ENCODE data around the gene GAPDHS. TPM values are rescaled to one million over a fixed set of nuclear protein-coding genes. Genes with fewer than 3 reads are reported as not detected.

The GAPDHS gene
- total RNA-seq, 1 donor from 2014 or later: not detected

DNA sequence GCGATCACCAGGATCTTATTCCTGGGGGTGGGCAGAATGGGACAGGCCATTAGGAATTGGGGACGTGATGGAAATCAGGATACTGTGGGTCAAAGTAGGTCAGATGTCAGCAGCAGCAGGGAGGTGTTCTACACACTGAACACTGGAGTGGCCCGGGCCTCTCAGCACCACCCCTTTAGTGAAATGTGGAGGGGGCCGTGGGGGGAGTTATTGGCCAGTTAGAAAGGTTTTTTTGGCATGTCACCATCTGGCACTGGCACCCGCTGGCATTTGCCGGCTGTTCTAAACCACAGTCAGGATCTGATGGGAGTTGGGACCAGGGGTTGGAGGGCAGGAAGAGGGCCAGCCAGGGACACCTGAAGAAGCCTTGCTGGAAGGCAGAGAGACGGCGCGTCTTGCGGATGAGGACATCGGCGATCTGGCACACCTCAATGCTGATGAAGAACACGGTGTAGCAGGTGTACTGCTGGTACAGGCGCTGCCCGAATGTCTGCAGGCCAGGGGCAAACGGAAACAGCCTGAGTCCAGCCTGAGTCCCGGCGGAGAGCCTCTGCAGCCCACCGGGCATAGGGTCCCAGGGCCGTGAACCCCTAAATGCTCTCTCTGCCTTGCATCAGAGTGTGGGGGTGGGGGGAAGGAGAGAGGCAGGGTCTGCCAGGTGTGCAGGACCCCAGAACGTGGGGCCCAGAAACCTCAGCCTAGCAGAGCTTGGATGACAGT is 18.0 kb downstream of the GAPDHS start:
- ATAC-seq (no peak), DNase-seq (ENCODE audit: low spot score) (no peak)
- intact Hi-C loops (cut with DNase I): loop anchor here (10.0 kb wide), 1 partner anchor 1194 kb away; no protein-coding TSS in a partner anchor

DNA sequence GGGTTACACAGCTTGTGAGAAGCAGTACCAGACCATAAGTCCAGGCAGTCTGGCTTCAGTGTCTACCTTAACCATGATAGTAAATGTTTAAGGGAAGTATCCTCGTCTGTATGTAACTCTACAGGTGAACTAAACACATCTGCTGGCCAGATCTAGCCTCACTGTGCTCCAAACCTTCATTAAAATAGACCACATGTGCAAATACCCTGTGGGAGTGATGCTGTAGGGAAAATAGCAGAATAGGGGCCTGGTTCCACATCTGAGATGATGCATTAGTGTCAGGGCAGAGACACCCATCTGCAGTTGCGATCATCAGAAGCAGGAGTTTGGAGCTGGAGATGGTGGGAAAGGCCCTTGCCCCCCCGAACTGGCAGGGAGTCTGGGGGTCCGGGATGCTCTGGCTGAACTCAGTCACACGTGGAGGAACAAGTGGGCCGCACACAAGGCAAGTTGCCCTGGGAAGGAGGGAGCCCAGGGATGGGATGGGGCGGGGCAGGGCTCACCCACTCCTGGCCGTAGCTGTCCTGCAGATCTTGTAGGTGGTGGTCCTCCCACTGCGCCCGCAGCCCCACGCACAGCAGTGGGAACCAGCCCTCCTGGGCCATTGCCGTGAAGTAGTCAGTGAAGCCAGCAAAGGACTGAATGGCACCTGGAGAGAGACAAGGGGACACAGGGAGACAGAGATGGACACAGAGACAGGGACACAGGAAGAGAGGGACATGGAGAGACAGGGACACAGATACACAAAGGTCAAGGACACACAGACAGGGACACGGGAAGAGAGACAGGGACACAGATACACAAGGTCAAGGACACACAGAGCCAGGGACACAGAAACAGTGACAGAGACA is 19.5 kb downstream of the GAPDHS start:
- no peak for DNase-seq (ENCODE audit: low spot score)
- no peak for ATAC-seq
- intact Hi-C loops (cut with DNase I): loop anchor here (10.0 kb wide), 1 partner anchor 1192 kb away; no protein-coding TSS in a partner anchor

DNA sequence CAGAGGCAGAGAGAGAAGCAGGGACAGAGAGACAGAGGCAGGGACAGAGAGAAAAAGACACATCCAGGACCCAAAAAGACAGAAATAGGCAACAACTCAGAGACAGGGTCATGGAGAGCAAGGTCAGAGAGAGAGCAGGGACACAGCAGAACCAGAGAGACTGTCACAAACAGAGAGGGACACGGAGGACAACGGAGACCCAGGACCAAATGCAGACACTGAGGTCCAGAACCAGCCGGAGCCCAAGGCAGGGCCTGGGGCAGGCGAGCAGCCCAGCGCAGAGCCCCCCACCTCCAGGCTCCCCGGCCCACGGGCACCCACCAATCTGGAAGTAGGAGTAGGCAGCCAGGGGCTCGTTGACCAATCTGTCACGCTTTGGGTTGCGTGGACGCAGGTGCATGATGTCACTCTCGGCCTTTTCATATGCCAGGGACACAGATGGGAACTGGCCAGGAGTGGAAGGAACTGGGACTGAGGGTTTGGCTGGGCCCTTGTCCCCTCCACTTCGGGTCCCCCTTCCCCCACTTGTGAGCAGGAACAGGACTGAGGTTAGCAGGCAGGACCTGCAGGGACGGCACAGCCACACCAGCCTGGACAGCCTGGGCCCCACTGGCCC is 20.2 kb downstream of the GAPDHS start:
- DNase-seq (ENCODE audit: low spot score) (no peak), ATAC-seq (no peak)
- intact Hi-C loops (cut with DNase I): loop anchor here (10.0 kb wide), 1 partner anchor 1191 kb away; no protein-coding TSS in a partner anchor

DNA sequence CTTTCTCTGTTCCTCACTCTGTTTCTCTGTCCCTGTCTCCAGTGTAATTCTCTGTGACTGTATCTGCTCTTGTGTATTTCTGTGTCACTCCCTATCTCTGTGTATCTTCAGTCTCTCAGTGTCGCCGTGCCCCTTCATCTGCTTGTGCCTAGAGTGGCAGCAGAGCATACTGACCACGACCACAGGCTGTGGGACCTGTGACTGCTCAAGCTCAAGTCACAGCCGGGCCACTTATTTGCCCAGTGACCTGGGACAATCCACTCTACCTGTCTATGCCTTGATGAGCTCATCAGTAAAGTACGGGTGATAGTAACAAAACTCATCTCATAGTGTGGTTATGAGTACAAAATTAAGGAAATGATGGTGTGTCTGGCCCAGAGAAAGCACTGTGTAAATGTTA is 20.8 kb downstream of the GAPDHS start:
- intact Hi-C loops (cut with DNase I): loop anchor here (10.0 kb wide), 1 partner anchor 1191 kb away; no protein-coding TSS in a partner anchor
- no peak for ATAC-seq
- no peak for DNase-seq (ENCODE audit: low spot score)

DNA sequence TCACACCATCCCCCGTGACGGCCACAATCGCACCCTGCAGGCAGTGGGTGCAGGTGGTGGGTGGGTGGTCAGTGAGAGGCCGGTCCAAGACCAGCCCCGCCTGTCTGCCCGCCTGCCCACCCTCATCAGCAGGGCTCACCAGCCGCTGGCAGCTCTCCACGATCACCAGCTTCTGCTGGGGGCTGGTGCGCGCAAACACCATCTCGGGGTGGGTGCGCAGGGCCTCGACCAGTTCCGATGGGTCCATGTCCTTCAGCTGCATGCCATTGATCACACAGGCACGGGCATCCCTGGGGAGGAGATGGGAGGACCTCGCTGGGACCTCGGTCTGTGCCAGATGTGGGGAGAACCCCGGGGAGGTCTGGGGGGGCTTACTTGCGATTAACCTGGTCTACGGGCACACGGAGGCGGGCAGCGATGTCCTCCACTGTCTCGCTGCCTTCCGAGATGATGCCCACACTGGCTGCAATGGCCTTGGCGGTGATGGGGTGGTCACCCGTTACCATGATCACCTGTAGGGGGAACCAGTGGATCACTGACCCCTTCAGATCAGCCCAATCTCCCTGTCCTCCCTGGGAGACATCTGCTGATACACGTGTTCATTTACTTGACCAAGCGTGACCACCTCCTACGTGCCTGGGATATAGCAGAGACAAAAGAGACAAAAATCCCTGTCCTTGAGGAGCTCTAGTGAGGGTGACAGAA is 22.2 kb downstream of the GAPDHS start:
- intact Hi-C loops (cut with DNase I): loop anchor here (10.0 kb wide), 1 partner anchor 1189 kb away; no protein-coding TSS in a partner anchor
- no peak for DNase-seq (ENCODE audit: low spot score)
- no peak for ATAC-seq

DNA sequence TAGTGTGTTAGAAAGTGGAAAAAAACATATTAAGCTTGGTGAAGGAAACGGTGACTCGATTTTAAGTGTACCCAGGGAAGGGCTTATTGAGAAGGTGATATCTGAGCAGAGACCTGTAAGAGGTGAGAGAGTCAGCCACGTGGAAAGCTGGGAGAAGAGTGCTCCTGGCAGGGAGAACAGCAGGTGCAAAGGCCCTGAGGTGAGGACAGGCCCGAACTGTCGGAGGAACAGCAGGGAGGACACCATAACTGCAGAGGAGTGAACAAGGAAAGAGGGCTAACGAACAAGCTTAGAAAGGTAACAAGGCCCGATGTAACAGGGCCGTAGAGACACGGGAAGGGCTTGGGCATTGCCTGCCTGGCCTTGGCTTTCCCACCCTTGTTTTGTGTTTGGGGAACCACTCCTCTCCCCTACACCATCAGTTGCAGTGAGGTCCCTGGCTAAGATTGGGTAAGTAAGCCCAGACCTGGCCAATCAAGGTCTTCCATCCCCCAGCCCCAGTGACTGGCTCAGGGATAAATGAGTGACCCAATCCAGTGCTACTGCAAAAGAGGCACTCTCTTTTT is 22.9 kb downstream of the GAPDHS start:
- no peak for DNase-seq (ENCODE audit: low spot score)

DNA sequence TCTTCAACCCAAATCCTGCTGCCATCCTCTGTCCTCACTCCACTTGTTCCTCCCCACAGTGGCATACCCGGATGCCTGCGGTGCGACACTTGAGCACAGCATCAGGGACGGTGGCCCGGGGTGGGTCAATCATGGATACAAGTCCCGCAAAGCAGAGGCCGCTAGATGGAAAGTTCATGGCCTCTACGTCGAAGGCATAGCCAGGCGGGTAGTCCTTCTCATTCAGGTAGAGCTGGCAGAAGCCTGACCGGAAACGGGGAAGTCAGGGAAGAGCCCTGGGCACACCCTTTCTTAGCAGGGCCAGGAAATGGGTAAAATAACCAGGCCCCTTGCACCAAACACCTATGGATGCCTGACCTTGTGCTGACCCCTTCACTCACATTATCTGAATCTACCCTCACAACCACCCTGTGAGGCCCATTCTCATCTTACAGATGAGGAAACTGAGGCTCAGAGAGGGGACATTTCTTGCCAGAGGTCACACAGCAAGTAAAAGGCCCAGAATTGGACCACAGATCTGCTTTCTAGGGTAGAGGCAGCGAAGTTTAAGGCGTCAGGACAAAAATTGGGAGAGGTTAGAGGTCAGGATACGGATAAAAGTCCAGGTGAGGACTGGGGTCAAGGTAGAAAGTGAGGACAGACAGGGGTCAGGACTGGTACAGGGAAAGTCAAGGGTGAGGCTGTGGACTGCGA is 23.7 kb downstream of the GAPDHS start:
- intact Hi-C loops (cut with DNase I): loop anchor here (10.0 kb wide), 1 partner anchor 1188 kb away; no protein-coding TSS in a partner anchor
- ATAC-seq (no peak), DNase-seq (ENCODE audit: low spot score) (no peak)

More for the DNA sequence above, 22.9 kb downstream of the GAPDHS start:
- intact Hi-C loops (cut with DNase I): loop anchor here (10.0 kb wide), 1 partner anchor 1189 kb away; no protein-coding TSS in a partner anchor
- ATAC-seq: no peak

DNA sequence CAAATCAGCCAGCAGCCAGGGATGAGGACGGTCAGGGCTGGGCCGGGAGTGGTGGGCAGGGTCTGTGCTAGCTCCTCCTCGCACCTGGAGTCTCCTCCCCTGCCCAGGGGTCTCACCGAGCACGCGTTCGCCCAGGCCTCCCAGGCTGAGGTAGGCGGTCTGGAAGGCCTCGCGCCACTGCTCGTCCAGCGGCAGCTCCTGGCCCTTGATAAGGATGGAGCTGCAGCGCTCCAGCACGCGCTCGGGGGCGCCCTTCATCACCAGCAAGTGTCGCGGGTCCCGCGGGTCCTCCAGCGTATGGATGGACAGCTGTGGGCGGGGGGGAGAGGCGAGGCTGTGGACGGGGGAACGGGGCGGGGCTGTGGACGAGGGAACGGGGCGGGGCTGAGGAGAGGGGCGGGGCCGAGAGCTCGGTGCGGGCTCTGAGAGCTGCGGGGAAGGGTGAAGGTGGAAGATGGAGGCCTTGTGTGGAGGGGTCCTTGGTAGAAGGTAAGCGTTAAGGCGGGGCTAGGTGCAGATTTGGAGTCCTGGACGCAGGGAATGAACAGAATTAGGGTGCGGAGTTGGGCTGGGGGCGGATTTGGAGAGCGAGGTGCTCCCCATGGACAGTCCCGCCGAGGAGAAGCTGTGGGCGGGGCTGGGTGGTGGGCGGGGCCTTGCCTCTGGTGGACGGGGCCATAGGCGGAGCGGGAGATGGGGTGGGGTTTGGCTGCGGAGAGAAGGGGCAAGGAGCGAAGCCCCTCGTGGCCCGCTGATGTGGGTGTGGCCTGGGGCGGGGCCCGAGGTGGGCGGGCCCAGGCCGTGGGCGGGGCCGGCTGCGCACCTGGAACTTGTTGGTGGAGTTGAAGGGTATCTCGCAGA is 24.5 kb downstream of the GAPDHS start:
- intact Hi-C loops (cut with DNase I): loop anchor here (10.0 kb wide), 1 partner anchor 1187 kb away; no protein-coding TSS in a partner anchor
- ATAC-seq (peak; percentile 59), DNase-seq (ENCODE audit: low spot score) (peak; percentile 77)

DNA sequence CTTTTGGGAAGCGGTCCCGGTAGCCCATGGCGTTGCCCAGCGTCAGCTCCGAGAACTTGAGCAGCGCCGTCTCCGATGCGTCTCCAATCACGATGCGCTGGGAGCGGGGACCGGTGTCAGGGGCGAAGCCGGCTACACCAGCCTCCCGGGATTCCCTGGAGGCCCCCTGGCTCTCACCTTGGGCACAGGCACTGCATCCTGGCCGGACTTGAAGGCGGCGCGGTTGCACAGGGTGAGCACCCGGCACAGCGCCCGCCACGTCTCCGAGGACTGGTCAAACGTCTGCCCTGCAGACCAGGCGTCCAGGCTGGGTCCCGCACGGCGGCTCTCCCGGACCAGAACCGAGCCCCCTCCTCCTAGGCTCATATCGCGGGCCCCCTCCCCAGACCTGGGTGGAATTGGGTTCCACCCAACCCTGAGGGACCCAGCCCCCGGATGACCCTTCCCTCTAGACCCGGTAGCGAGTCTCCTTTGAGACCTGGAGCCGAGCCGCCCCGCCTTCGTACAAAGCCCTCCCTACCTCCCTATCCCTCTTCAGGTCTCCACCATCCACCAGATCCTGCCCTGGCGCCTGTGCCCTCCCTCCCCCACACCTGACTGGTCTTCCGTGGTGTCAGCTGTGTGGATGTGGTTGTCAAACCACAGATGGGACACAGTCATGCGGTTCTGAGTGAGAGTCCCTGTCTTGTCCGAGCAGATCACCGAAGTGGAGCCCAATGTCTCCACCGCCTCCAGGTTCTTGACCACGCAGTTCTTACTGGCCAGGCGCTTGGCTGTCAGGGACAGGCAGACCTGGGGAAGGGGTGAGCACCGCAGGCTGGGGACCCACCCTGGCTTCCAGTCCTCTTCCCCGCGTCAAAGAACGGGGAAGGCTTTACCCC is 25.4 kb downstream of the GAPDHS start:
- DNase-seq (ENCODE audit: low spot score) (no peak), ATAC-seq (no peak)
- intact Hi-C loops (cut with DNase I): loop anchor here (10.0 kb wide), 1 partner anchor 1186 kb away; no protein-coding TSS in a partner anchor

DNA sequence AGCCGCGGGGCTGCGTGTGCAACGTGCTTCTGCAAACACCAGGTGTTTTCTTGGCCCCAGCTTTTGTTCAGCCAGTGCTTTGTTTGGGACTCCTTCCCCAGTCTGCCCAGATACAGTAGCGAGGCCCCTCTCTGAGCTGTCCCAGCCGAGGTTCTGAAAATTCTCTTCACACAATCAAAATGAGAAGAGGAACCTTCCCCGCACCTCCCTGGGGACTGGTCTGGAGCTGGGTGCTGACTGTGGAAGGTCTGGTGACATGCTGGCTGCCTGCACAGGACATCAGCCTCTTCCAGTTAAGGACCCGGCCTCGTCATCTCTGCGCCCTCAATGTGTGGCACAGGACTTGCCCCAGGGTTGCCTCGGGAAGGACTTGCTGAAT is 26.0 kb downstream of the GAPDHS start:
- DNase-seq (ENCODE audit: low spot score): no peak
- ATAC-seq: no peak
- intact Hi-C loops (cut with DNase I): loop anchor here (10.0 kb wide), 1 partner anchor 1186 kb away; no protein-coding TSS in a partner anchor

DNA sequence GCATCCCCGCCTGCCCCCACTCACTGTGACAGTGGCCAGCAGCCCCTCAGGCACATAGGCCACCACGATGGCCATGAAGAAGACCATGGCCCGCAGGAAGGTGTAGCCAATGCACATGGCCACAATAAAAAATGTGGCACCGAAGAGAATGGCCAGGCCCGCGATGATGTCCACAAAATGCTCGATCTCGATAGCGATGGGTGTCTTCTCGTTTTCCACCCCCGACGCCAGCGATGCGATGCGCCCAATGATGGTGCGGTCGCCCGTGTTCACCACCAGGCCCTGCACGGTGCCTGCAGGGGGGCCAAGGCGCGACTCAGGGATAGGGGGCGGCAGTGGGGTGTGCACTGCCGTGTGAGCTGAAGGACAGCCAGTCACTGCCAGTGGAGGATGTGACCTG is 26.5 kb downstream of the GAPDHS start:
- ATAC-seq: no peak
- DNase-seq (ENCODE audit: low spot score): no peak
- intact Hi-C loops (cut with DNase I): loop anchor here (10.0 kb wide), 1 partner anchor 1185 kb away; no protein-coding TSS in a partner anchor

DNA sequence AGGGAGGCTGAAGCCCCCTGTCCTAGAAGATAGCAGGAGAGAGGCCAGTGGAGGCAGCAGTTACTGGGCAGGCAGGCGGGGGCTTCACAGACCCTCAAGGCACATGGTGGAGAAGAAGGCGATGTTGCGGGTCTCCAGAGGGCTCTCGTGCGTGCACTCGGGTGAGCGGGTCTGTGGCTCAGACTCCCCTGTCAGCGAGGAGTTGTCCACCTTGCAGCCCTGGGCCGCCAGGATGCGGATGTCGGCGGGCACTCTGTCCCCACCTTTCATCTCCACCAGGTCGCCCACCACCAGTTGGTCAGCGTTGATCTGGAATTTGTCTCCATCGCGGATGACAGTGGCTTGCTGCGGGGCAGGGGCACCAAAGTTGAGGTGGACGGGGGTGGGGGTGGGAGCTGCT is 27.0 kb downstream of the GAPDHS start:
- ATAC-seq (no peak), DNase-seq (ENCODE audit: low spot score) (no peak)
- intact Hi-C loops (cut with DNase I): no loop called here

DNA sequence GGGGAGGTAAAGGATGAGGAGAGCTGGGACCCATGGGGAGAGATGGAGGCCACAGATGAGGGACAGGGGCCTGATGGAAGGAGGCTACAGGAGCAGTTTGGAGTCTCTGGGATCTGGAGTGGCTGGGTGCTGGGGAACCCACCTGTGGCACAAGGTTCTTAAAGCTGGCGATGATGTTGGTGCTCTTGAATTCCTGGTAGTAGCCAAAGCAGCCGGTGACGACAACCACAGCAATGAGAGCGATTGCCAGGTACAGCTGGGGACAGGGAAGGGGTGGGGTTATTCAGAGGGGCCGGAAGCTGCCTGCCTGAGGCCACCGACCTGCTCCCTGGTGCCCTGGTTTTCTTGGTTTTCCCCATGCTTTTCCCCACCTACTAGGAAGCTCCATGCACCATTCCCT is 27.4 kb downstream of the GAPDHS start:
- no peak for DNase-seq (ENCODE audit: low spot score)
- intact Hi-C loops (cut with DNase I): no loop called here
- no peak for ATAC-seq

DNA sequence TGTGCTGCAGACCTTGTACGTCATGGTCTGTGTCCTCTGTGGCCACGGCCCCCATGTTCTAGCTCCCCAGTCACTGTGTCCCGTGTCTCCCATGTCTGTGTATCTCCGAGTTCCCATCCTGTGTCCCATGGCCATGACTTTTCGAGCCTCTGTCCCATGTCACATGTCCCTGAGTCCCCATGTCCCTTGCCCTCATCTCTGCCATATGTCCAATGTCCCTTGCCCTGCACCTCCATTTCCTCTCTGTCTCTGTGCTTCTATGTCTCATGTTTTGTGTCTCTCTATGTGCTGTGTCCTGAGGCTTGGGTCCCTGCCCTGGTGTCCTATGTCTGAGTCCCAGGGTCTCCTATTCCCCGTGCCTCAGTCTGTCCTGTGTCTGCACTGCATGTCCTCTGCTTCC is 28.2 kb downstream of the GAPDHS start:
- DNase-seq (ENCODE audit: low spot score) (no peak), ATAC-seq (no peak)
- intact Hi-C loops (cut with DNase I): no loop called here

DNA sequence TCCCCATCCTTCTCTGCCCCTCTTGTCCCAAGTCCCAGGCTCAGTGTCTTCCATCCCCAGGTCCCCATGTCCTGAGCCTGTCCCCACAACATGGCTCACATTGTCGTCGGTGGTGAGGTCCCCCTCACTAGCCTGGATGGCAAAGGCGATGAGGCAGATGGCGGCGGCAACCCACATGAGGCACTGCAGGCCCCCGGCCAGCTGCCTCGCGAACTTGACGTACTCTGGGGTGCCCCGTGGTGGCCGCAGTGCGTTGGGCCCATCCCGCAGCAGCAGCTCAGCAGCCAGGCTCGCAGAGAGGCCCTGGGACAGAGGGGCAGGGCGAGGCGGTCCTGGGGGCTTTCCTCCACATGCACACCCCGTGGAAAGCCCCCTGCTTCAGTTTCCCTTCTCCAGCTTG is 29.1 kb downstream of the GAPDHS start:
- DNase-seq (ENCODE audit: low spot score) (no peak), ATAC-seq (no peak)
- intact Hi-C loops (cut with DNase I): no loop called here

DNA sequence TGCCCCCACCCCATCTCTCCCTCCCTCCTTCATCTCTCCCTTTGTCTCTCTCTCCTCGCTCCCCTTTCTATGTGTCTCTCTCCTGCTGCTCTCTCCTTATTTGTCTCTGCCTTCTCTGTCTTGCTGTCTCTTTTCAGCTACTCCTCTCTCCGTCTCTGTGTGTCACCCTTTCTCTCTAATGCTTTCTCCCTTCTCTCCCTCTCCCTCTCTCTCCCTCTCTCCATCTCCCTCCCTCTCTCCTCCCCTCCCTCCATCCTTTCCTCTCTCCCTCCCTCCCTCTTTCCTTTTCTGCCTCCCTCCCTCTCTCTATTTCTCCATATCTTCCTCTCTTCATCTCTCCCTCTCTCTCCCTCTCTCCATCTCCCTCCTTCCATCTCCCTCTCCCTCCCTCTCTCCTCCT is 29.5 kb downstream of the GAPDHS start:
- DNase-seq (ENCODE audit: low spot score) (no peak), ATAC-seq (no peak)
- intact Hi-C loops (cut with DNase I): no loop called here

All from sciatic nerve (tissue), 2 donors.